ENCODE data around the gene TIMP1. TPM values are rescaled to one million over a fixed set of nuclear protein-coding genes. Genes with fewer than 3 reads are reported as not detected.

Gene TIMP1
- polyA plus RNA-seq, 3 donors: 73.6 to 97.2 (median 80.5) TPM

GRCh38 chrX:47619486-47620302 is 37.5 kb downstream of the TIMP1 start, which contains the start of gene SYN1:
TSS of gene SYN1 (minus strand) at chrX:47619857. CDS start at chrX:47619728, 129 bp downstream.
- peak in 10 of 11 donors; percentile 44 to 79 (median 60) for DNase-seq (ENCODE audit: extremely low read depth in 1 of 11, low read depth in 9 of 11, low spot score in 4 of 11)

- no peak for DNase-seq (ENCODE audit: extremely low read depth in 1 of 11, low read depth in 9 of 11, low spot score in 4 of 11)
Observed at GRCh38 chrX:47620303-47620685, 38.1 kb downstream of the TIMP1 start.

DNA sequence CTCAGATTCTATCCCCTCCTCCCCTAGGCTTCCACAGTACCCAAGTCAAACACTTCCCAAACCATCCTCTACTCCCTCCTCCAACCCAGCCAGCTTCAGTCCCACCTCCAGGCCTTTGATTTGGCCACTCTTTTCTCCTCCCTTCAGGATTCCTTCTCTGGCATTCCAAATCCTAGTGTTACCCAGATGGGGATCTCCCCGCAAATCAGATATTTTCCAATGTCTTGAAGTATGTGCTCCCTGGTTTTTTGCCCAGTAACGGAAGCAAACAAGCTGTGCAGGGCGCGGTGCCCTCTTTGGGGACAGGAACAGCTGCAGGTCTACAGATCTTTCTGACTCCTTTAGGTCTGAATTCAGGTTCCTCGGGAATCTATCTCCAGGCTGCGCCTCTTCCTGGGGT is 39.6 kb downstream of the TIMP1 start:
- no peak for DNase-seq (ENCODE audit: extremely low read depth in 1 of 11, low read depth in 9 of 11, low spot score in 4 of 11)

DNA sequence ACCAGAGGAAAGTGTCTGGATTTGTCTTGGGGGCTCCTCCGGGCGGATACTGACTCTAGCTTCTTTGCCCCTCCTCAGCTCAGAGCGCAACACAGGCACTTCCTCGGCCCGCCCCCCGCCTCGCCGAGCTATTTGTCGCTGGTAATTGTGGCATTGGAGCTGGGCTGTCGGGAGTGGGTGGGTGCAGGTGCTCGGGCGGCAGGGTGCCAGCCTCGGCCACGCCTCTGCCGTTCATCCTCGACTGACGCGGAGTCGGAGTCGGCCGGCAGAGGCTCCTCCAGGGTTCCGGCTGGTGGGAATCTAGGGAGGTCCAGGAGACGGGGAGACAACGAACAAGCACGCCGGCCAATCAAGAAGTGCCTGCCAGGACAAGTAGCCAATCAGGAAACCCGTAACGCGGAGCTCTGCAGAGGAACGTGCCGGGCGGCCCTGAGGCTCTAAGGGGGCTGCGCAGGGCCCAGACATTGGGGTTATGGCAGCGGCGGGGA is 41.3 kb downstream of the TIMP1 start:
- peak in 9 of 11 donors; percentile 44 to 65 (median 54) for DNase-seq (ENCODE audit: extremely low read depth in 1 of 11, low read depth in 9 of 11, low spot score in 4 of 11)

DNA sequence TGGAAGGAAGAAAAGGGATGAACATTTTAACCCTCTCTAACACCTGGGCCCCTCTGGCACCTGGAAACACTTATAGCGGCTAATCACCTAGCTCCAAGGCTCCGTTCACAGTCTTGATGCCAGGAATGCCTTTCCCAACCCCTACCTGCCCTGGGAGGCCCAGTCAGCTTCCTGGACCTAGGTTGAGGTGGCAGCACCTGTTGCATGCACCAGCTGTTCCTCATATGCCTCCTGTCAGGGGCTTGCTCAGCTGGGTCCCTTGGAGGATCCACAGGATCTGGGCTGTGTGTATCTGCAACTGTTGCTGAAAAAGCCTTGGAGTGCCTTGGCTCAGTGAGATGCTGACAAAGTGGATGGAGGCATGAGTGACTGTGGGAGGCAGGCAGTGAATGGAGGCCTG is 43.1 kb downstream of the TIMP1 start:
- no peak for DNase-seq (ENCODE audit: extremely low read depth in 1 of 11, low read depth in 9 of 11, low spot score in 4 of 11)

DNA sequence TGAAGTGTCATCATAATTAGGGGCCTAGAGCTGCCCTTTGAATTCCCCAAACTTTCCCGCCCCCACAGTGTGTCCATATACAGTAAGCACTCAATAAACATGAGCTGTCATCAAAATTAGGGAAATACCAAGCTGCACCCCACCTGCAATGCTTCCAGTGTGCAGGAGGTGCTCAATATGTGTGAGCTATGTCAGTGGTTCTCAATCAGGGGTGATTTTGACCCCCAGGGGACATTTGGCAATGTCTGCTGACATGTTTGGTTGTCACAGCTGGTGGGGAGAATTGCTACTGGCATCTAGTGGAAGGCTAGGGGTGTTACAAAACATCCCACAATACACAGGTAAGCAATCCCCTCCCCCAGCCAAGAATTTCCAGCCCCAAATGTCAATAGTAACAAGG is 46.7 kb downstream of the TIMP1 start:
- no peak for DNase-seq (ENCODE audit: extremely low read depth in 1 of 11, low read depth in 9 of 11, low spot score in 4 of 11)

DNA sequence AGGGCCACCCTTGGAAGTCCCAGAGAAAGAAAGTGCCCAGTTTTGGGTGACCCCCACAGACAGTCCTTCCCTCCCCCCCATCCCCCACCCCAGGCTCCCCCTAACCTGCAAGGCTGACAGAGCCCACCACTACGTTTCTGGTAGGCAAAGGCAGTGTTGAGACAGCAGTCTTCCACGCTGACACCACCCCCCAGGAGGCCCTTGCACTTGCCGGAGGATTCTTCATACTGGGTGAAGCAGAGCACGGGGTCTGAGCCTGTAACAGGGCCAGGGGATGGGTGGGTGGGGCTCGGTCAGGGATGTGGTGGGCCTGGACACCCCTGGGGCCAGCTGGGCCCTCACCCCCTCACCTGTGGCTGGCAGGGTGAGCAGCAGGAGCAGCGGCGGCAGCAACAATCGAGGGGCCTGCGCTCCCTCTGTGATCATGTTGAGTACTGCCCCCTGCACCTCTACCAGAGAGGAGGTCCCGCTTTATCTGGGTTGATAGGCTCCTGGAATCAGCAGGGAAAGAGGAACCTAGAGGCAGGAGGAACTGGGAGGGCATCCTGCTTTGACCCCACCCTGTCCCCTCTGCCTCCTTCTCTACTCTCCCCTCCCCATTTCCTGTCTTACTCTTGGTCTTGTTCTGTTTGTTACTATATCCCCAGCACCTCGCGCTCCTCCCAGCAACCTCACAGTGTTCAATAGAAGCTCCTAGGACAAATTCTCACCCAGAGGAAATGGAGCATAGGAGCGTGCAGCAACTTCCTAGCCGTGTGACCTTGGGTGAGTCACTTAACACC is 47.4 kb downstream of the TIMP1 start, which contains the start of gene CFP:
Gene CFP (minus strand): TSS at position 512 of the 782 bp plus-strand sequence. CDS start 86 bp downstream, at position 426.
- DNase-seq (ENCODE audit: extremely low read depth in 1 of 11, low read depth in 9 of 11, low spot score in 4 of 11): no peak

DNA sequence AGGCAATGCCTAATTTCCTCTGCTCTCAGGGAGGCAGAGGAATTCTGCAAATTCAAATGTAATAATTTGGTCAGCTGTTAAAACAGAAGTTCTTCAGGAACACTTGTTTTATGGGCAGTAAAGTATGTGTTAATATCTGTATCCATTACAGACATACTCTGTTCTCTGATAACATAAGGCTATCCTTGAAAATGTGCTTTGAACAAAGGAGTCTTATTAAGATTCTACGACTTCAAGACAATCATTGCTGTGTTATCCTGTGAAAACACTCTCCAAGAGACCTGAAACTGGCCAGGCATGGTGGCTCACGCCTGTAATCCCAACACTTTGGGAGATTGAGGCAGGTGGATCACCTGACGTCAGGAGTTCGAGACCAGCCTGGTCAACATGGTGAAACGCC is 49.4 kb downstream of the TIMP1 start:
- DNase-seq (ENCODE audit: extremely low read depth in 1 of 11, low read depth in 9 of 11, low spot score in 4 of 11): no peak

GRCh38 chrX:47632666-47633065 is 50.4 kb downstream of the TIMP1 start:
- DNase-seq (ENCODE audit: extremely low read depth in 1 of 11, low read depth in 9 of 11, low spot score in 4 of 11): no peak

- DNase-seq (ENCODE audit: extremely low read depth in 1 of 11, low read depth in 9 of 11, low spot score in 4 of 11): no peak
Observed at GRCh38 chrX:47633689-47634590, 51.7 kb downstream of the TIMP1 start.

- no peak for DNase-seq (ENCODE audit: extremely low read depth in 1 of 11, low read depth in 9 of 11, low spot score in 4 of 11)
Observed at GRCh38 chrX:47634871-47635575, 52.8 kb downstream of the TIMP1 start.

Other genes with a start within 250 kb of the TIMP1 start
- gene ZNF157, start 211.9 kb upstream of the TIMP1 start, polyA plus RNA-seq (ENCODE audit: insufficient read length in 3 of 3): 1 to 10 TPM in 1 of 3 donors, under 1 TPM in 2; 0.86 to 1.0 (median 0.97) TPM
- gene ZNF41, start 99.2 kb upstream of the TIMP1 start, polyA plus RNA-seq (ENCODE audit: insufficient read length in 3 of 3): 10 to 100 TPM; 11.6 to 13.1 (median 12.9) TPM
- 10 to 100 TPM; 56.8 to 70.7 (median 59.7) TPM for gene ARAF, start 21.2 kb upstream of the TIMP1 start, polyA plus RNA-seq (ENCODE audit: insufficient read length in 3 of 3)
- gene SYN1, start 37.4 kb downstream of the TIMP1 start, polyA plus RNA-seq (ENCODE audit: insufficient read length in 3 of 3): 1 to 10 TPM; 5.6 to 7.6 (median 6.7) TPM
- 1 to 10 TPM; 1.5 to 3.0 (median 1.8) TPM for gene CFP, start 47.5 kb downstream of the TIMP1 start, polyA plus RNA-seq (ENCODE audit: insufficient read length in 3 of 3)
- gene ELK1, start 68.1 kb downstream of the TIMP1 start, polyA plus RNA-seq (ENCODE audit: insufficient read length in 3 of 3): 10 to 100 TPM; 26.6 to 33.0 (median 29.8) TPM
- gene UXT, start 76.7 kb downstream of the TIMP1 start, polyA plus RNA-seq (ENCODE audit: insufficient read length in 3 of 3): 100 to 1,000 TPM; 107 to 124 (median 116) TPM